Measurements from ENCODE around the gene IQSEC1.

IQSEC1 gene

GRCh38 chr3:12967606-12968351, 105.5 kb downstream of the IQSEC1 start:
- DNase-seq (ENCODE audit: low spot score): peak; percentile 80

- no peak for DNase-seq (ENCODE audit: low spot score)
Observed at GRCh38 chr3:12966847-12967605, 106.2 kb downstream of the IQSEC1 start.

GRCh38 chr3:12965999-12966846, 107.0 kb downstream of the IQSEC1 start:
- DNase-seq (ENCODE audit: low spot score): no peak

GRCh38 chr3:12964711-12965612, 108.3 kb downstream of the IQSEC1 start:
- no peak for DNase-seq (ENCODE audit: low spot score)

- peak; percentile 85 for DNase-seq (ENCODE audit: low spot score)
Observed at GRCh38 chr3:12963922-12964701, 109.1 kb downstream of the IQSEC1 start.

- no peak for DNase-seq (ENCODE audit: low spot score)
Observed at GRCh38 chr3:12963231-12963896, 109.9 kb downstream of the IQSEC1 start.

- no peak for DNase-seq (ENCODE audit: low spot score)
Observed at GRCh38 chr3:12962292-12962691, 110.9 kb downstream of the IQSEC1 start.

- no peak for DNase-seq (ENCODE audit: low spot score)
Observed at GRCh38 chr3:12961697-12962036, 111.6 kb downstream of the IQSEC1 start.

GRCh38 chr3:12961007-12961696, 112.1 kb downstream of the IQSEC1 start:
- no peak for DNase-seq (ENCODE audit: low spot score)

GRCh38 chr3:12960497-12960896, 112.7 kb downstream of the IQSEC1 start:
- no peak for DNase-seq (ENCODE audit: low spot score)

- DNase-seq (ENCODE audit: low spot score): no peak
Observed at GRCh38 chr3:12959838-12960378, 113.3 kb downstream of the IQSEC1 start.

- DNase-seq (ENCODE audit: low spot score): no peak
Observed at GRCh38 chr3:12959410-12959809, 113.8 kb downstream of the IQSEC1 start.

GRCh38 chr3:12957824-12958792, 115.1 kb downstream of the IQSEC1 start:
- DNase-seq (ENCODE audit: low spot score): no peak

- DNase-seq (ENCODE audit: low spot score): no peak
Observed at GRCh38 chr3:12957339-12957738, 115.9 kb downstream of the IQSEC1 start.

- DNase-seq (ENCODE audit: low spot score): no peak
Observed at GRCh38 chr3:12956316-12956660, 116.9 kb downstream of the IQSEC1 start.

GRCh38 chr3:12955651-12956315, 117.4 kb downstream of the IQSEC1 start:
- no peak for DNase-seq (ENCODE audit: low spot score)

GRCh38 chr3:12954891-12955650, 118.2 kb downstream of the IQSEC1 start:
- no peak for DNase-seq (ENCODE audit: low spot score)

Measured in kidney capillary endothelial cell (primary cell).